Suprapubic skin (tissue), 4 donors: ENCODE measurements around the gene MYH7B. TPM values are rescaled to one million over a fixed set of nuclear protein-coding genes. Genes with fewer than 3 reads are reported as not detected.

Experiments used
- DNase-seq, 2 donors: peaks; one replicate each; pipeline ENCODE4 v3.0.0-alpha.2; 2019; ENCODE audit warnings: low spot score in 2 of 2
- H3K27ac ChIP-seq: fragments of 200-600 bp; sonication (generic); one replicate; pipeline ENCODE4 v1.5.1; 2019
- H3K27me3 ChIP-seq: fragments of 200-600 bp; sonication (generic); one replicate; pipeline ENCODE4 v1.5.1; 2019
- H3K36me3 ChIP-seq: fragments of 200-600 bp; sonication (generic); one replicate; pipeline ENCODE4 v1.5.1; 2019
- H3K4me1 ChIP-seq: fragments of 200-600 bp; sonication (generic); one replicate; pipeline ENCODE4 v1.5.1; 2019
- H3K4me3 ChIP-seq: fragments of 200-600 bp; sonication (generic); one replicate; pipeline ENCODE4 v1.5.1; 2019; ENCODE audit warnings: mild to moderate bottlenecking
- H3K9me3 ChIP-seq: fragments of 200-600 bp; sonication (generic); one replicate; pipeline ENCODE4 v1.5.1; 2019
- EP300 ChIP-seq: sonication (generic); formaldehyde crosslinking; IDR thresholded peaks from one replicate; pipeline ENCODE4 v1.6.1; 2017; ENCODE audit warnings: antibody characterized with exemption
- POLR2A ChIP-seq, 2 donors: fragments of 450-650 bp; IDR thresholded peaks; one replicate each; pipeline ENCODE4 v1.6.1; 2017; ENCODE audit warnings: antibody characterized with exemption in 2 of 2, mild to moderate bottlenecking in 2 of 2, moderate library complexity in 2 of 2
- POLR2AphosphoS5 ChIP-seq, 3 donors: sonication (generic); formaldehyde crosslinking; IDR thresholded peaks; one replicate each; pipeline ENCODE4 v1.6.1; 2017; ENCODE audit warnings: antibody characterized with exemption in 3 of 3
- WGBS: methylation state at CpG from one replicate; pipeline ENCODE4 v1.1.5; 2018; 5-methylcytosine and 5-hydroxymethylcytosine counted together
- total RNA-seq, 4 donors: library from RNA; depleted of rRNA; stranded (reverse); fragments of >200 nt; gene quantifications; one replicate each; pipeline ENCODE4 v1.1.0, GENCODE V29; 2016
- TF ChIP-seq, protein P1 (sequence below), 2 donors: fragments of 200-600 bp in 1 of 2; fragments of 450-650 bp in 1 of 2; sonication (generic) in 1 of 2; IDR thresholded peaks; one replicate each; pipeline ENCODE4 v1.5.1; 2016 to 2019; ENCODE audit warnings: antibody characterized with exemption in 2 of 2, mild to moderate bottlenecking in 1 of 2, moderate library complexity in 1 of 2

MYH7B gene
- total RNA-seq, 4 donors from 2014 or later: 0.18 to 0.97 (median 0.30) TPM; not detected in 1

DNA sequence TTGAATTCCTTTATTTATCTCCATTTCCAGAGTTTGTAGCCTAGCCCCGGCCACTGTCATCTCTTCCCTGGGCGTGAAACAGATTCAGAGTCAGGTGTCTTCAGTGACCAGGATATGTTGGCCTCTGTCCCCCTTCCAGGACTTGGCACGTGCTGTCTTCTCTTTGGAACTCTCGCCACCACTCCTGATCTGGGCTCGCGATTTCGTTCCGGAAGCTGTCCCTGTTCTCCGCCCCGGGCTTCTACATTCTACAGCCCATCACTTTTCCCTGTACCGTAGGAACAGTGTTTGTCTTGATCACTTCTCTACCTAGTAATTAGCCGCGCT, 801 bp upstream of the MYH7B start:
- TF ChIP-seq POLR2A (IDR thresholded peaks at IDR 0.05) (no peak), EP300 (no peak), POLR2AphosphoS5 (IDR thresholded peaks at IDR 0.05) (no peak)
- TF ChIP-seq, protein P1, sequence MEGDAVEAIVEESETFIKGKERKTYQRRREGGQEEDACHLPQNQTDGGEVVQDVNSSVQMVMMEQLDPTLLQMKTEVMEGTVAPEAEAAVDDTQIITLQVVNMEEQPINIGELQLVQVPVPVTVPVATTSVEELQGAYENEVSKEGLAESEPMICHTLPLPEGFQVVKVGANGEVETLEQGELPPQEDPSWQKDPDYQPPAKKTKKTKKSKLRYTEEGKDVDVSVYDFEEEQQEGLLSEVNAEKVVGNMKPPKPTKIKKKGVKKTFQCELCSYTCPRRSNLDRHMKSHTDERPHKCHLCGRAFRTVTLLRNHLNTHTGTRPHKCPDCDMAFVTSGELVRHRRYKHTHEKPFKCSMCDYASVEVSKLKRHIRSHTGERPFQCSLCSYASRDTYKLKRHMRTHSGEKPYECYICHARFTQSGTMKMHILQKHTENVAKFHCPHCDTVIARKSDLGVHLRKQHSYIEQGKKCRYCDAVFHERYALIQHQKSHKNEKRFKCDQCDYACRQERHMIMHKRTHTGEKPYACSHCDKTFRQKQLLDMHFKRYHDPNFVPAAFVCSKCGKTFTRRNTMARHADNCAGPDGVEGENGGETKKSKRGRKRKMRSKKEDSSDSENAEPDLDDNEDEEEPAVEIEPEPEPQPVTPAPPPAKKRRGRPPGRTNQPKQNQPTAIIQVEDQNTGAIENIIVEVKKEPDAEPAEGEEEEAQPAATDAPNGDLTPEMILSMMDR (IDR thresholded peaks at IDR 0.05): no peak
- H3K4me3 ChIP-seq: peak overlapping the region; percentile 68
- no peaks in the 10 kb centered on the region for H3K27me3 ChIP-seq
- DNase-seq: no peak
- peaks cover 7% of the 10 kb centered on the region for H3K36me3 ChIP-seq
- peak overlapping the region; percentile 77 for H3K27ac ChIP-seq
- no peaks in the 10 kb centered on the region for H3K9me3 ChIP-seq
- 9% methylated on average over 13 of the region's 13 CpGs for WGBS
- peaks cover 21% of the 10 kb centered on the region for H3K4me1 ChIP-seq

- peak overlapping the region; percentile 68 for H3K4me3 ChIP-seq
- no peaks in the 10 kb centered on the region for H3K27me3 ChIP-seq
- H3K36me3 ChIP-seq: no peaks in the 10 kb centered on the region
- peaks cover 21% of the 10 kb centered on the region for H3K4me1 ChIP-seq
- TF ChIP-seq, protein P1 (IDR thresholded peaks at IDR 0.05): no peak
- TF ChIP-seq POLR2AphosphoS5 (IDR thresholded peaks at IDR 0.05) (no peak), EP300 (no peak), POLR2A (IDR thresholded peaks at IDR 0.05) (no peak)
- peak overlapping the region; percentile 77 for H3K27ac ChIP-seq
- no peaks in the 10 kb centered on the region for H3K9me3 ChIP-seq
- WGBS: 16% methylated on average over 6 of the region's 6 CpGs
- no peak for DNase-seq
Measured at GRCh38 chr20:34956041-34956458, 382 bp downstream of the MYH7B start.

DNA sequence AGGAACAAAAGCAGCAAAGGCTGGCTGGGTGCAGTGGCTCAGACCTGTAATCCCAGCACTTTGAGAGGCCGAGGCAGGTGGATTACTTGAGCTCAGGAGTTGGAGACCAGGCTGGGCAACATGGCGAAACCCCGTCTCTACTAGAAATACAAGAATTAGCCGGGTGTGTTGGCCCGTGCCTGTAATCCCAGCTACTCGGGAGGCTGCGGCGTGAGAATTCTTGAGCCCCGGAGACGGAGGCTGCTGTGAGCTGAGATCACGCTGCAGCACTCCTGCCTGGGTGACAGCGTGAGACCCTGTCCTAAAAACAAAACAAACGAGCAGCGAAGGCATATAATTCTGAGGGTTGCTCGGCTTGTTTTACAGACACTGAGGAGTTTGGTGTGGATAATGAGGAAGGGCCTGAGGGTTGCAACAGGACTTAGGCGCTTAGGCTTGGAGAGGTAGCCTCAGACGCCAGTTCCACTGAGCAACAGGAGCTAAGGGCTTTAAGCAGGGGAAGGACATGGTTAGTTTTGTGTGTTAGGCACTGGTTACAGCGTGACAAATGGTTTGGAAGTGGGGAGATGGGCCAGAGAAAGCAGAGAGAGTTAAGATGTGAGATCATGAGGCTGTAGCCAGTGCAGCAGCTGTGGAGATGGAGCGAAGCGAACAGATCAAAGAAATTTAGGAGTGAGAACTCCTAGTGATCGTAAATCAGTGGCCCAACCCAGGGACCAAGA, 1.2 kb downstream of the MYH7B start:
- no peaks in the 10 kb centered on the region for H3K27me3 ChIP-seq
- no peak overlapping the region for H3K4me3 ChIP-seq
- H3K27ac ChIP-seq: no peak overlapping the region
- no peaks in the 10 kb centered on the region for H3K9me3 ChIP-seq
- H3K36me3 ChIP-seq: no peaks in the 10 kb centered on the region
- no peak for DNase-seq
- WGBS: 77% methylated on average over 21 of the region's 21 CpGs
- no peak for TF ChIP-seq POLR2AphosphoS5 (IDR thresholded peaks at IDR 0.05)
- TF ChIP-seq EP300: no peak
- TF ChIP-seq POLR2A (IDR thresholded peaks at IDR 0.05): no peak
- TF ChIP-seq, protein P1 (IDR thresholded peaks at IDR 0.05): no peak
- H3K4me1 ChIP-seq: peaks cover 18% of the 10 kb centered on the region

- no peaks in the 10 kb centered on the region for H3K9me3 ChIP-seq
- H3K4me1 ChIP-seq: no peaks in the 10 kb centered on the region
- H3K27ac ChIP-seq: no peak overlapping the region
- H3K36me3 ChIP-seq: no peaks in the 10 kb centered on the region
- no peak for DNase-seq
- TF ChIP-seq EP300 (no peak), POLR2A (IDR thresholded peaks at IDR 0.05) (no peak), POLR2AphosphoS5 (IDR thresholded peaks at IDR 0.05) (no peak)
- TF ChIP-seq, protein P1 (IDR thresholded peaks at IDR 0.05): no peak
- no peaks in the 10 kb centered on the region for H3K27me3 ChIP-seq
- H3K4me3 ChIP-seq: no peak overlapping the region
- WGBS: 91% methylated on average over 5 of the region's 5 CpGs
Measured at GRCh38 chr20:34964486-34964885, 8.8 kb downstream of the MYH7B start.

DNA sequence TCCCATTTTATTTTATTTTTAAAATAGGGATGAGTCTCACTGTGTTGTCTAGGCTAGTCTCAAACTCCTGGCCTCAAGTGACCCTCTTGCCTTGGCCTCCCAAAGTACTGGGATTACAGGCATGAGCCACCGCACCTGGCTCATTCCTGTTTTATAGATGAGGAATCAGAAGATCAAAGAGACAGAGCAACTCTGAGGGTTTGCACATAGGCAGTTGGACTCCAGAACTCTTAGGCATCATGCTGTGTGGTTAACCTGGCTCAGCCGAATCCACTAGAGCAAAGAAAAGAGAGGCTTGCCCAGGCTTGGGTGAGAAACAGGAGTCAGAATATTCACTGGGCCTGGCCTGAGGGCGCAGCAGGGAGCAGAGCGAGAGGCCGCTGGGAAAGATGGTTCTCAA, 9.4 kb downstream of the MYH7B start:
- H3K9me3 ChIP-seq: no peaks in the 10 kb centered on the region
- no peak overlapping the region for H3K27ac ChIP-seq
- 98% methylated on average over 5 of the region's 5 CpGs for WGBS
- H3K4me1 ChIP-seq: no peaks in the 10 kb centered on the region
- H3K4me3 ChIP-seq: no peak overlapping the region
- no peaks in the 10 kb centered on the region for H3K36me3 ChIP-seq
- DNase-seq: no peak
- TF ChIP-seq POLR2A (IDR thresholded peaks at IDR 0.05) (no peak), POLR2AphosphoS5 (IDR thresholded peaks at IDR 0.05) (no peak)
- H3K27me3 ChIP-seq: no peaks in the 10 kb centered on the region

GRCh38 chr20:34967421-34967820, 11.8 kb downstream of the MYH7B start:
- no peaks in the 10 kb centered on the region for H3K9me3 ChIP-seq
- H3K36me3 ChIP-seq: no peaks in the 10 kb centered on the region
- H3K27ac ChIP-seq: no peak overlapping the region
- WGBS: 85% methylated on average over 4 of the region's 5 CpGs
- no peak for DNase-seq
- TF ChIP-seq EP300: no peak
- no peak for TF ChIP-seq POLR2AphosphoS5 (IDR thresholded peaks at IDR 0.05)
- TF ChIP-seq POLR2A (IDR thresholded peaks at IDR 0.05): no peak
- TF ChIP-seq, protein P1 (IDR thresholded peaks at IDR 0.05): no peak
- H3K4me3 ChIP-seq: no peak overlapping the region
- no peaks in the 10 kb centered on the region for H3K27me3 ChIP-seq
- no peaks in the 10 kb centered on the region for H3K4me1 ChIP-seq
